ENCODE data around the gene LHPP.
A peak's percentile ranks its signal among the peaks of the same experiment; 100 is the strongest.
"Not testable (repeated sequence)": the region's sequence is repeated elsewhere in the genome, so short reads cannot be mapped to it uniquely, and the experiment has no call there.

Gene LHPP

GRCh38 chr10:124606822-124607221, 145.2 kb downstream of the LHPP start:
- no peak for DNase-seq (ENCODE audit: low read depth)

GRCh38 chr10:124607693-124608092, 146.1 kb downstream of the LHPP start:
- no peak for DNase-seq (ENCODE audit: low read depth)

- no peak for DNase-seq (ENCODE audit: low read depth)
Observed at GRCh38 chr10:124608093-124608721, 146.6 kb downstream of the LHPP start.

- DNase-seq (ENCODE audit: low read depth) = no peak
Observed at GRCh38 chr10:124609698-124610097, 148.1 kb downstream of the LHPP start.

- not testable (repeated sequence) for DNase-seq (ENCODE audit: low read depth)
Observed at GRCh38 chr10:124610186-124610585, 148.6 kb downstream of the LHPP start.

GRCh38 chr10:124610851-124611250, 149.2 kb downstream of the LHPP start:
- not testable (repeated sequence) for DNase-seq (ENCODE audit: low read depth)

- peak; percentile 36 for DNase-seq (ENCODE audit: low read depth)
Observed at GRCh38 chr10:124611738-124612137, 150.1 kb downstream of the LHPP start.

GRCh38 chr10:124612611-124613498, 151.2 kb downstream of the LHPP start:
- DNase-seq (ENCODE audit: low read depth) = no peak

GRCh38 chr10:124614003-124614659, 152.5 kb downstream of the LHPP start:
- DNase-seq (ENCODE audit: low read depth) = no peak

GRCh38 chr10:124615259-124615658, 153.6 kb downstream of the LHPP start:
- no peak for DNase-seq (ENCODE audit: low read depth)

GRCh38 chr10:124616040-124616835, 154.6 kb downstream of the LHPP start:
- no peak for DNase-seq (ENCODE audit: low read depth)

GRCh38 chr10:124616836-124617130, 155.2 kb downstream of the LHPP start:
- DNase-seq (ENCODE audit: low read depth) = no peak

- no peak for DNase-seq (ENCODE audit: low read depth)
Observed at GRCh38 chr10:124618470-124619073, 156.9 kb downstream of the LHPP start.

GRCh38 chr10:124619195-124619594, 157.6 kb downstream of the LHPP start:
- DNase-seq (ENCODE audit: low read depth) = no peak

- DNase-seq (ENCODE audit: low read depth) = no peak
Observed at GRCh38 chr10:124619802-124620490, 158.3 kb downstream of the LHPP start.

- no peak for DNase-seq (ENCODE audit: low read depth)
Observed at GRCh38 chr10:124621637-124622036, 160.0 kb downstream of the LHPP start.

- no peak for DNase-seq (ENCODE audit: low read depth)
Observed at GRCh38 chr10:124622158-124622557, 160.5 kb downstream of the LHPP start.

- DNase-seq (ENCODE audit: low read depth) = no peak
Observed at GRCh38 chr10:124622866-124623536, 161.4 kb downstream of the LHPP start.

- DNase-seq (ENCODE audit: low read depth) = no peak
Observed at GRCh38 chr10:124624006-124624405, 162.4 kb downstream of the LHPP start.

- DNase-seq (ENCODE audit: low read depth) = no peak
Observed at GRCh38 chr10:124624466-124624865, 162.8 kb downstream of the LHPP start.

GRCh38 chr10:124624895-124625294, 163.3 kb downstream of the LHPP start:
- DNase-seq (ENCODE audit: low read depth) = no peak

Data from activated gamma-delta T cell treated with anti-CD3 and anti-CD28 coated beads, Interleukin-2, amount 50 U/mL, for 16 hours (primary cell).